GM23338 (cell line): Measurements from ENCODE around the gene NEK10. TPM values are rescaled to one million over a fixed set of nuclear protein-coding genes. Genes with fewer than 3 reads are reported as not detected.

Source experiments
- ATAC-seq: fragments of 200-7000 bp; cut with Tn5 transposase; 3 replicates; pipeline ENCODE4 v1.9.1; 2020
- DNase-seq: peaks from one replicate; pipeline ENCODE4 v3.0.0-alpha.2; 2015; ENCODE audit warnings: low spot score
- H2AFZ ChIP-seq: fragments of 200-600 bp; sonication (generic); 2 replicates; pipeline ENCODE4 v1.8.0; 2016; ENCODE audit warnings: antibody characterized with exemption, mild to moderate bottlenecking, moderate library complexity
- H3F3A ChIP-seq: fragments of 200-600 bp; sonication (generic); replicated peaks from 2 replicates; pipeline ENCODE4 v1.8.0; 2017; ENCODE audit warnings: antibody characterized with exemption, mixed run types, low read depth
- H3K27ac ChIP-seq: fragments of 200-600 bp; sonication (generic); 2 replicates; pipeline ENCODE4 v1.6.1; 2016; ENCODE audit warnings: low read depth
- H3K27me3 ChIP-seq: fragments of 200-600 bp; sonication (generic); 2 replicates; pipeline ENCODE4 v1.8.0; 2016; ENCODE audit warnings: mild to moderate bottlenecking, mixed run types, moderate library complexity; ENCODE audit not compliant: insufficient read depth
- H3K36me3 ChIP-seq: fragments of 200-600 bp; sonication (generic); 2 replicates; pipeline ENCODE4 v1.8.0; 2016; ENCODE audit warnings: mild to moderate bottlenecking; ENCODE audit not compliant: insufficient read depth
- H3K4me1 ChIP-seq: fragments of 200-600 bp; sonication (generic); 2 replicates; pipeline ENCODE4 v1.8.0; 2016; ENCODE audit warnings: mild to moderate bottlenecking, moderate library complexity; ENCODE audit not compliant: insufficient read depth
- H3K4me2 ChIP-seq: fragments of 200-600 bp; sonication (generic); 2 replicates; pipeline ENCODE4 v1.7.1; 2017; ENCODE audit warnings: mixed run types
- H3K4me3 ChIP-seq: fragments of 200-600 bp; sonication (generic); 2 replicates; pipeline ENCODE4 v1.6.1; 2016; ENCODE audit warnings: mixed run types
- H3K79me2 ChIP-seq: fragments of 200-600 bp; sonication (generic); replicated peaks from 2 replicates; pipeline ENCODE4 v1.8.0; 2017; ENCODE audit warnings: mild to moderate bottlenecking; ENCODE audit not compliant: insufficient read depth
- H3K9me2 ChIP-seq: fragments of 200-600 bp; sonication (generic); 2 replicates; pipeline ENCODE4 v1.8.0; 2017; ENCODE audit not compliant: insufficient read depth
- H4K20me1 ChIP-seq: fragments of 200-600 bp; sonication (generic); replicated peaks from 2 replicates; pipeline ENCODE4 v1.8.0; 2017; ENCODE audit warnings: mild to moderate bottlenecking; ENCODE audit not compliant: insufficient read depth
- H3K27ac Mint-ChIP-seq: 2 replicates; pipeline ENCODE4 v1.8.0; 2020; ENCODE audit warnings: inconsistent platforms, mild to moderate bottlenecking, moderate library complexity, mixed read lengths
- H3K27me3 Mint-ChIP-seq: 3 replicates; pipeline ENCODE4 v1.8.0; 2022; ENCODE audit warnings: low read depth, mild to moderate bottlenecking, moderate library complexity, mixed read lengths, inconsistent platforms; ENCODE audit not compliant: insufficient read depth, poor library complexity
- H3K36me3 Mint-ChIP-seq: 3 replicates; pipeline ENCODE4 v1.8.0; 2021; ENCODE audit warnings: low read depth, mild to moderate bottlenecking, inconsistent platforms, moderate library complexity, mixed read lengths
- H3K4me1 Mint-ChIP-seq: 3 replicates; pipeline ENCODE4 v1.8.0; 2020; ENCODE audit warnings: mild to moderate bottlenecking, inconsistent platforms, mixed read lengths
- H3K4me3 Mint-ChIP-seq: 3 replicates; pipeline ENCODE4 v1.8.0; 2021; ENCODE audit warnings: moderate library complexity, mild to moderate bottlenecking, inconsistent platforms, mixed read lengths
- H3K9me3 Mint-ChIP-seq: 3 replicates; pipeline ENCODE4 v1.8.0; 2020; ENCODE audit warnings: moderate library complexity, mild to moderate bottlenecking, inconsistent platforms, mixed read lengths
- CREB1 ChIP-seq: fragments of 250-450 bp; sonication (Bioruptor Pico); IDR thresholded peaks from 2 replicates; pipeline ENCODE4 v1.5.0; 2020; ENCODE audit warnings: low read depth, mild to moderate bottlenecking, moderate library complexity
- CTCF ChIP-seq, 2 experiments: fragments of 200-600 bp in 1 of 2; sonication (generic) in 1 of 2; conservative IDR thresholded peaks; 2 replicates each; pipeline versions ENCODE4 v1.5.1 to v1.6.1; 2016 to 2017; ENCODE audit warnings: antibody characterized with exemption in 2 of 2, low read depth in 2 of 2, mild to moderate bottlenecking in 2 of 2, moderate library complexity in 1 of 2
- ETS1 ChIP-seq: IDR thresholded peaks from 2 replicates; pipeline ENCODE4 v1.6.1; 2016; ENCODE audit warnings: antibody characterized with exemption
- EZH2 ChIP-seq: fragments of 200-600 bp; sonication (generic); IDR thresholded peaks from one replicate; pipeline ENCODE4 v1.8.0; 2017; ENCODE audit warnings: antibody characterized with exemption, mild to moderate bottlenecking, low read depth; ENCODE audit not compliant: unreplicated experiment
- EZH2phosphoT487 ChIP-seq: fragments of 200-600 bp; sonication (generic); IDR thresholded peaks from one replicate; pipeline ENCODE4 v1.8.1; 2018; ENCODE audit warnings: antibody characterized with exemption; ENCODE audit not compliant: unreplicated experiment
- JUNB ChIP-seq: IDR thresholded peaks from one replicate; pipeline ENCODE4 v1.6.1; 2016; ENCODE audit warnings: antibody characterized with exemption; ENCODE audit not compliant: unreplicated experiment
- NANOG ChIP-seq: IDR thresholded peaks from 2 replicates; pipeline ENCODE4 v1.6.1; 2016; ENCODE audit warnings: antibody characterized with exemption, borderline replicate concordance
- POLR2AphosphoS5 ChIP-seq: IDR thresholded peaks from 2 replicates; pipeline ENCODE4 v1.6.1; 2016; ENCODE audit warnings: antibody characterized with exemption, low read depth
- REST ChIP-seq: IDR thresholded peaks from one replicate; pipeline ENCODE4 v1.6.1; 2018; ENCODE audit warnings: antibody characterized with exemption; ENCODE audit not compliant: unreplicated experiment
- STAT1 ChIP-seq: IDR thresholded peaks from one replicate; pipeline ENCODE4 v1.6.1; 2016; ENCODE audit warnings: antibody characterized with exemption; ENCODE audit not compliant: unreplicated experiment
- ZNF114 ChIP-seq: fragments of 250-450 bp; sonication (Bioruptor Pico); IDR thresholded peaks from 2 replicates; pipeline ENCODE4 v1.5.0; 2020; ENCODE audit warnings: mild to moderate bottlenecking, moderate library complexity
- ZNF331 ChIP-seq: fragments of 250-450 bp; sonication (Bioruptor Pico); IDR thresholded peaks from 2 replicates; pipeline ENCODE4 v1.5.0; 2020; ENCODE audit warnings: low read depth, mild to moderate bottlenecking, moderate library complexity
- ZNF462 ChIP-seq: fragments of 250-450 bp; sonication (Bioruptor Pico); IDR thresholded peaks from 2 replicates; pipeline ENCODE4 v1.5.0; 2020; ENCODE audit warnings: mild to moderate bottlenecking, moderate library complexity
- polyA plus RNA-seq: library from polyadenylated mRNA; unstranded; fragments of >200 nt; fragmentation: Nextera tagmentation; extraction: Ambion mirVana; gene quantifications from 2 replicates; pipeline ENCODE4 v1.2.1, GENCODE V29; 2016
- total RNA-seq: library from RNA; depleted of rRNA; stranded (reverse); fragments of >200 nt; shearing (Covaris generic); gene quantifications from 2 replicates; pipeline ENCODE4 v1.2.3, GENCODE V29; 2014

NEK10 gene
- total and polyA plus RNA-seq, 2 experiments from 2014 or later: 0.55 to 2.0 TPM

- H3K4me3 Mint-ChIP-seq: no peak overlapping the region
- peaks cover 22% of the 10 kb centered on the region; the same call in 2 of the 3 replicates for H3K36me3 Mint-ChIP-seq
- H3K9me2 ChIP-seq: no peaks in the 10 kb centered on the region
- H3F3A ChIP-seq: no peaks in the 10 kb centered on the region
- no peaks in the 10 kb centered on the region for H3K27me3 Mint-ChIP-seq
- no peak overlapping the region for H3K27ac Mint-ChIP-seq
- no peaks in the 10 kb centered on the region for H3K9me3 Mint-ChIP-seq
- no peaks in the 10 kb centered on the region for H3K27me3 ChIP-seq
- no peak overlapping the region for H3K4me3 ChIP-seq
- H3K79me2 ChIP-seq: no peaks in the 10 kb centered on the region
- DNase-seq (no peak), ATAC-seq (no peak)
- H4K20me1 ChIP-seq: no peaks in the 10 kb centered on the region
- no peaks in the 10 kb centered on the region for H3K4me1 ChIP-seq
- H3K4me2 ChIP-seq: no peak overlapping the region
- no peaks in the 10 kb centered on the region for H3K4me1 Mint-ChIP-seq
- H3K36me3 ChIP-seq: no peaks in the 10 kb centered on the region
- TF ChIP-seq ZNF462 (CRISPR knock-in tag) (no peak), REST (no peak), ZNF114 (CRISPR knock-in tag) (no peak), CREB1 (no peak), EZH2 (no peak), POLR2AphosphoS5 (no peak), CTCF (conservative IDR thresholded peaks at IDR 0.05; ENCODE audit: low read depth in 2 of 2) (no peak), EZH2phosphoT487 (no peak), STAT1 (no peak), ETS1 (no peak), NANOG (no peak), JUNB (no peak), ZNF331 (no peak)
- H3K27ac ChIP-seq: no peak overlapping the region
- H2AFZ ChIP-seq: no peak overlapping the region
Measured at GRCh38 chr3:27376109-27376772, 7.1 kb upstream of the NEK10 start.
